Urothelium cell line (cell line): ENCODE data around the gene PNPLA1.
"Not testable (repeated sequence)": the region's sequence is repeated elsewhere in the genome, so short reads cannot be mapped to it uniquely, and the experiment has no call there.

Experiments used
- DNase-seq: peaks from one replicate; pipeline ENCODE4 v3.0.0; 2011; ENCODE audit warnings: low spot score, mixed read lengths
- FAIRE-seq: peaks from 2 replicates; lab custom pipeline; 2011; peaks lifted over from hg19 to GRCh38; lab: Jason Lieb, UNC

The PNPLA1 gene

GRCh38 chr6:36333171-36333895 lies 63.5 kb downstream of the PNPLA1 start:
- FAIRE-seq (no peak), DNase-seq (no peak)

- FAIRE-seq: no peak
- DNase-seq: no peak
Observed at GRCh38 chr6:36333931-36334725, 64.3 kb downstream of the PNPLA1 start.

- no peak for FAIRE-seq
- no peak for DNase-seq
Observed at GRCh38 chr6:36334832-36335459, 65.1 kb downstream of the PNPLA1 start.

- FAIRE-seq: no peak
Observed at GRCh38 chr6:36335465-36336207, 65.8 kb downstream of the PNPLA1 start.

GRCh38 chr6:36336208-36336710 lies 66.4 kb downstream of the PNPLA1 start:
- FAIRE-seq (no peak), DNase-seq (no peak)

More at GRCh38 chr6:36335465-36336207, 65.8 kb downstream of the PNPLA1 start:
- no peak for DNase-seq

- FAIRE-seq (no peak), DNase-seq (no peak)
Observed at GRCh38 chr6:36336779-36337241, 67.0 kb downstream of the PNPLA1 start, which contains the start of gene BNIP5. Gene BNIP5, minus strand, starts transcription at chr6:36336888. Its CDS starts 6,198 bp downstream, at chr6:36330690.

GRCh38 chr6:36337814-36338213 lies 68.0 kb downstream of the PNPLA1 start:
- FAIRE-seq (no peak), DNase-seq (no peak)

GRCh38 chr6:36338223-36338622 lies 68.4 kb downstream of the PNPLA1 start:
- DNase-seq, FAIRE-seq: not testable (repeated sequence)

GRCh38 chr6:36339146-36339545 lies 69.3 kb downstream of the PNPLA1 start:
- no peak for FAIRE-seq
- no peak for DNase-seq

GRCh38 chr6:36340306-36340617 lies 70.4 kb downstream of the PNPLA1 start:
- DNase-seq (no peak), FAIRE-seq (no peak)

- peak; percentile 85 for DNase-seq
- no peak for FAIRE-seq
Observed at GRCh38 chr6:36340618-36341454, 71.0 kb downstream of the PNPLA1 start.

GRCh38 chr6:36343109-36343680 lies 73.3 kb downstream of the PNPLA1 start:
- FAIRE-seq: no peak

GRCh38 chr6:36345681-36346466 lies 76.0 kb downstream of the PNPLA1 start:
- FAIRE-seq (no peak), DNase-seq (no peak)

More at GRCh38 chr6:36343109-36343680, 73.3 kb downstream of the PNPLA1 start:
- no peak for DNase-seq

GRCh38 chr6:36346486-36347273 lies 76.8 kb downstream of the PNPLA1 start:
- FAIRE-seq (no peak), DNase-seq (no peak)

GRCh38 chr6:36347621-36348020 lies 77.8 kb downstream of the PNPLA1 start:
- DNase-seq (no peak), FAIRE-seq (no peak)

- DNase-seq (peak; percentile 52), FAIRE-seq (no peak)
Observed at GRCh38 chr6:36349240-36349639, 79.4 kb downstream of the PNPLA1 start.

GRCh38 chr6:36350082-36350481 lies 80.2 kb downstream of the PNPLA1 start:
- FAIRE-seq (no peak), DNase-seq (no peak)
